Brain microvascular endothelial cell (primary cell): ENCODE results near the gene IGF2R.

ENCODE experiments used
- DNase-seq: peaks from one replicate; pipeline ENCODE4 v3.0.0-alpha.2; 2020
- H3K27ac ChIP-seq: fragments of 250-450 bp; sonication (Bioruptor Pico); 2 replicates; pipeline ENCODE4 v1.5.1; 2020; ENCODE audit warnings: mild to moderate bottlenecking, moderate library complexity
- H3K27me3 ChIP-seq: fragments of 250-450 bp; sonication (Bioruptor Pico); replicated peaks from 2 replicates; pipeline ENCODE4 v1.5.1; 2020; ENCODE audit warnings: mild to moderate bottlenecking
- H3K36me3 ChIP-seq: fragments of 250-450 bp; sonication (Bioruptor Pico); replicated peaks from 2 replicates; pipeline ENCODE4 v1.5.1; 2020; ENCODE audit warnings: mild to moderate bottlenecking
- H3K4me3 ChIP-seq: 2 replicates; pipeline ENCODE4 v1.5.1; 2011; ENCODE audit warnings: low read depth, mild to moderate bottlenecking, control low read depth, low read length, moderate library complexity
- CTCF ChIP-seq: IDR thresholded peaks from 2 replicates; pipeline ENCODE4 v1.5.1; 2011; ENCODE audit warnings: low read depth, mild to moderate bottlenecking, moderate library complexity, low read length, control low read depth, inconsistent platforms; ENCODE audit errors: missing control alignments
- in situ Hi-C: cut with HindIII; loops from 2 replicates; pipeline ENCODE4 v1.10.0; 2017; ENCODE audit warnings: low sequenced_read_pairs, low pct_ligation_motif_present

IGF2R gene

GRCh38 chr6:159969921-159970320, 1.0 kb downstream of the IGF2R start:
- peak overlapping the region; percentile 88 for H3K27ac ChIP-seq
- peak overlapping the region; percentile 67 for H3K4me3 ChIP-seq
- in situ Hi-C loops = no loop called here
- no peak for TF ChIP-seq CTCF
- H3K27me3 ChIP-seq = no peaks in the 10 kb centered on the region
- H3K36me3 ChIP-seq = no peaks in the 10 kb centered on the region
- peak; percentile 79 for DNase-seq

GRCh38 chr6:159970659-159971063, 1.8 kb downstream of the IGF2R start:
- Histone ChIP-seq H3K27ac (no peak overlapping the region), H3K27me3 (no peaks in the 10 kb centered on the region), H3K4me3 (no peak overlapping the region), H3K36me3 (no peaks in the 10 kb centered on the region)
- no peak for DNase-seq
- in situ Hi-C loops = no loop called here
- no peak for TF ChIP-seq CTCF

- Histone ChIP-seq H3K36me3 (no peaks in the 10 kb centered on the region), H3K27ac (no peak overlapping the region), H3K4me3 (no peak overlapping the region), H3K27me3 (no peaks in the 10 kb centered on the region)
- in situ Hi-C loops = no loop called here
- no peak for DNase-seq
- TF ChIP-seq CTCF = no peak
Observed at GRCh38 chr6:159971341-159972178, 2.7 kb downstream of the IGF2R start.

- DNase-seq = no peak
- Histone ChIP-seq H3K36me3 (no peaks in the 10 kb centered on the region), H3K27ac (no peak overlapping the region), H3K27me3 (no peaks in the 10 kb centered on the region), H3K4me3 (no peak overlapping the region)
- TF ChIP-seq CTCF = no peak
- in situ Hi-C loops = no loop called here
Observed at GRCh38 chr6:159972506-159973268, 3.8 kb downstream of the IGF2R start.

- Histone ChIP-seq H3K27me3 (no peaks in the 10 kb centered on the region), H3K4me3 (no peak overlapping the region), H3K36me3 (no peaks in the 10 kb centered on the region), H3K27ac (no peak overlapping the region)
- in situ Hi-C loops = no loop called here
- no peak for TF ChIP-seq CTCF
- DNase-seq = no peak
Observed at GRCh38 chr6:159973406-159973805, 4.5 kb downstream of the IGF2R start.
